GM12878 (cell line): Measurements from ENCODE around the gene CCND2. TPM values are rescaled to one million over a fixed set of nuclear protein-coding genes. Genes with fewer than 3 reads are reported as not detected.
A peak's percentile ranks its signal among the peaks of the same experiment; 100 is the strongest.

Experiments
- ATF7 ChIP-seq: fragments of 450-650 bp; IDR thresholded peaks from 2 replicates; pipeline ENCODE4 v1.6.1; 2016; ENCODE audit warnings: low read depth, mild to moderate bottlenecking
- CHD2 ChIP-seq: IDR thresholded peaks from 2 replicates; pipeline ENCODE4 v1.6.1; 2011; ENCODE audit warnings: low read depth, low read length, improper control_type of control experiment, borderline replicate concordance
- CREB1 ChIP-seq: IDR thresholded peaks from 2 replicates; pipeline ENCODE4 v1.6.1; 2012; ENCODE audit warnings: low read depth, mild to moderate bottlenecking, inconsistent platforms
- ETV6 ChIP-seq, 2 experiments: fragments of 450-650 bp in 1 of 2; IDR thresholded peaks in 1 of 2; conservative IDR thresholded peaks in 1 of 2; 2 replicates each; pipeline ENCODE4 v1.6.1; 2014; ENCODE audit warnings: antibody characterized with exemption in 1 of 2, borderline replicate concordance in 1 of 2, low read depth in 1 of 2, mild to moderate bottlenecking in 1 of 2, moderate library complexity in 1 of 2
- GABPA ChIP-seq: IDR thresholded peaks from 2 replicates; pipeline ENCODE4 v1.6.1; 2014; ENCODE audit warnings: antibody characterized with exemption, low read depth, mild to moderate bottlenecking, inconsistent platforms
- HDAC2 ChIP-seq: fragments of 200-600 bp; sonication (generic); IDR thresholded peaks from 2 replicates; pipeline ENCODE4 v1.6.1; 2017
- HSF1 ChIP-seq: fragments of 150-350 bp; IDR thresholded peaks from 2 replicates; pipeline ENCODE4 v1.6.1; 2014; ENCODE audit warnings: mild to moderate bottlenecking, low read depth, low read length
- IRF3 ChIP-seq: fragments of 450-650 bp; IDR thresholded peaks from 2 replicates; pipeline ENCODE4 v1.6.1; 2014; ENCODE audit warnings: mild to moderate bottlenecking
- NFIC ChIP-seq: IDR thresholded peaks from 2 replicates; pipeline ENCODE4 v1.6.1; 2012; ENCODE audit warnings: low read depth, mild to moderate bottlenecking, inconsistent platforms, low read length, moderate library complexity
- POLR2AphosphoS5 ChIP-seq: IDR thresholded peaks from 2 replicates; pipeline ENCODE4 v1.6.1; 2011; ENCODE audit warnings: mild to moderate bottlenecking, low read length, inconsistent platforms
- RBBP5 ChIP-seq: fragments of 200-600 bp; sonication (generic); conservative IDR thresholded peaks from 2 replicates; pipeline ENCODE4 v1.6.1; 2016
- RELB ChIP-seq: fragments of 450-650 bp; IDR thresholded peaks from 2 replicates; pipeline ENCODE4 v1.6.1; 2017; ENCODE audit warnings: low read depth, mild to moderate bottlenecking, moderate library complexity
- SMAD1 ChIP-seq: fragments of 450-650 bp; IDR thresholded peaks from 2 replicates; pipeline ENCODE4 v1.6.1; 2018; ENCODE audit warnings: mild to moderate bottlenecking, low read depth; ENCODE audit not compliant: partially characterized antibody
- SREBF1 ChIP-seq: IDR thresholded peaks from 2 replicates; pipeline ENCODE4 v1.6.1; 2012; ENCODE audit warnings: mild to moderate bottlenecking, low read length
- YBX1 ChIP-seq: fragments of 450-650 bp; IDR thresholded peaks from 2 replicates; pipeline ENCODE4 v1.6.1; 2016; ENCODE audit warnings: antibody characterized with exemption
- ZBED1 ChIP-seq: IDR thresholded peaks from 2 replicates; pipeline ENCODE4 v1.6.1; 2016; ENCODE audit warnings: borderline replicate concordance
- ZBTB11 ChIP-seq: fragments of 450-650 bp; formaldehyde crosslinking; IDR thresholded peaks from 2 replicates; pipeline ENCODE4 v1.5.0; 2022; ENCODE audit warnings: mild to moderate bottlenecking, missing genetic modification characterization
- ZNF687 ChIP-seq: fragments of 450-650 bp; IDR thresholded peaks from 2 replicates; pipeline ENCODE4 v1.6.1; 2017; ENCODE audit warnings: mild to moderate bottlenecking, moderate library complexity
- polyA plus RNA-seq, 11 experiments: library from polyadenylated mRNA; depleted of rRNA in 4 of 11; unstranded in 6 of 11; stranded (reverse) in 5 of 11; fragments of >200 nt; fragmentation: Nextera tagmentation in 4 of 11; fragmentation: Illumina TruSeq in 1 of 11; extraction: Ambion mirVana in 4 of 11; extraction: Trizol in 1 of 11; gene quantifications; 1 replicate in 1 of 11; 2 replicates in 10 of 11; pipeline versions ENCODE4 v1.2.1 to v1.2.3, GENCODE V29; 2011 to 2016; ENCODE audit warnings: inconsistent platforms in 2 of 11, missing spikeins in 2 of 11, low read depth in 1 of 11
- total RNA-seq, 4 experiments: library from RNA; depleted of rRNA in 3 of 4; stranded (reverse); fragments of >200 nt in 3 of 4; fragmentation: Illumina TruSeq in 1 of 4; extraction: Trizol in 1 of 4; gene quantifications; 2 replicates each; pipeline versions ENCODE4 v1.2.1 to v1.2.3, GENCODE V29; 2013 to 2021

CCND2 gene
- total and polyA plus RNA-seq, 10 of the 15 experiments (the other 5 are each of a cell fraction or from before 2014, with no cell fraction given), result 30.1 to 263 (median 152) TPM

GRCh38 chr12:4271717-4272423 is 1.7 kb upstream of the CCND2 start (continued):
- TF ChIP-seq RELB, result no peak
- TF ChIP-seq ZBED1, result peak; percentile 51; the same call in 1 of the 2 replicates
- TF ChIP-seq HSF1, result no peak
- TF ChIP-seq SREBF1, result no peak
- no peak for TF ChIP-seq SMAD1
- no peak for TF ChIP-seq HDAC2
- TF ChIP-seq POLR2AphosphoS5, result 0 out of 2 replicates have a peak, but pooled peaks have one; percentile 58
- TF ChIP-seq IRF3, result no peak
- peak; percentile 76; the same call in 1 of the 2 replicates for TF ChIP-seq CREB1
- TF ChIP-seq GABPA, result 0 out of 2 replicates have a peak, but pooled peaks have one; percentile 46
- TF ChIP-seq ATF7, result peak; percentile 37; the same call in 1 of the 2 replicates
- no peak for TF ChIP-seq RBBP5
- peak; percentile 53; the same call in 1 of the 2 replicates for TF ChIP-seq NFIC
- no peak for TF ChIP-seq YBX1
- TF ChIP-seq ETV6 (conservative IDR thresholded peaks at IDR 0.05 in 1 of 2, IDR thresholded peaks at IDR 0.05 in 1 of 2; ENCODE audit: borderline replicate concordance in 1 of 2, low read depth in 1 of 2), result 0 out of 4 replicates have a peak, but pooled peaks of 1 of the 2 experiments have one; percentile 50
- TF ChIP-seq ZBTB11 (CRISPR knock-in tag), result no peak
- TF ChIP-seq CHD2, result no peak
- TF ChIP-seq ZNF687, result no peak
